ENCODE data around the gene MNDA. TPM values are rescaled to one million over a fixed set of nuclear protein-coding genes. Genes with fewer than 3 reads are reported as not detected.
A peak's percentile ranks its signal among the peaks of the same experiment; 100 is the strongest.

Gene MNDA
- total and polyA plus RNA-seq, 4 experiments from 2014 or later, result 0.29 to 0.57 (median 0.53) TPM

GRCh38 chr1:158818560-158818959 lies 12.6 kb upstream of the MNDA start:
- no peaks in the 10 kb centered on the region for H3K36me3 Mint-ChIP-seq
- ChIA-PET CTCF (ENCODE audit: partially characterized antibody) (interaction anchor here (0.8 to 1.0 kb wide), 2 partner anchors 24 to 110 kb away, joined by 3 read pairs; no protein-coding TSS in a partner anchor), POLR2A (ENCODE audit: partially characterized antibody) (no interaction called here)
- DNase-seq, result no peak
- Histone ChIP-seq H3K36me3 (ENCODE audit: insufficient read depth, low read length) (no peaks in the 10 kb centered on the region), H3K9me3 (ENCODE audit: control insufficient read depth in 1 of 2, low read length in 2 of 2) (no peaks in the 10 kb centered on the region), H3K4me3 (ENCODE audit: low read length in 2 of 2) (no peak overlapping the region), H3K27ac (ENCODE audit: low read depth, low read length) (no peak overlapping the region), H3K27me3 (ENCODE audit: insufficient read depth, low read length) (no peaks in the 10 kb centered on the region), H3K4me1 (ENCODE audit: insufficient read depth, low read length) (peaks cover 27% of the 10 kb centered on the region)
- intact Hi-C loops (cut with micrococcal nuclease), result no loop called here
- peak overlapping the region in 2 of 8 donors; percentile 0 to 16 for H3K4me3 Mint-ChIP-seq
- no peaks in the 10 kb centered on the region for H3K27me3 Mint-ChIP-seq
- H3K9me3 Mint-ChIP-seq, result no peaks in the 10 kb centered on the region
- H3K27ac Mint-ChIP-seq, result peak overlapping the region in 4 of 7 donors; percentile 9 to 92 (median 31)
- peaks cover 19 to 28% (median 25%) of the 10 kb centered on the region in 4 donors for H3K4me1 Mint-ChIP-seq

GRCh38 chr1:158818975-158819431 lies 12.1 kb upstream of the MNDA start:
- Histone ChIP-seq H3K4me1 (ENCODE audit: insufficient read depth, low read length) (peaks cover 27% of the 10 kb centered on the region), H3K27me3 (ENCODE audit: insufficient read depth, low read length) (no peaks in the 10 kb centered on the region), H3K36me3 (ENCODE audit: insufficient read depth, low read length) (no peaks in the 10 kb centered on the region), H3K27ac (ENCODE audit: low read depth, low read length) (no peak overlapping the region), H3K9me3 (ENCODE audit: control insufficient read depth in 1 of 2, low read length in 2 of 2) (no peaks in the 10 kb centered on the region), H3K4me3 (ENCODE audit: low read length in 2 of 2) (no peak overlapping the region)
- DNase-seq, result no peak
- H3K4me1 Mint-ChIP-seq, result peaks cover 19 to 28% (median 25%) of the 10 kb centered on the region in 4 donors
- H3K27ac Mint-ChIP-seq, result peak overlapping the region; percentile 27 to 92 (median 70)
- no peaks in the 10 kb centered on the region for H3K9me3 Mint-ChIP-seq
- no peaks in the 10 kb centered on the region for H3K27me3 Mint-ChIP-seq
- H3K4me3 Mint-ChIP-seq, result peak overlapping the region in 4 of 8 donors; percentile 29 to 77 (median 52)
- intact Hi-C loops (cut with micrococcal nuclease), result no loop called here
- CTCF ChIA-PET (ENCODE audit: partially characterized antibody), result interaction anchor here (0.8 to 1.0 kb wide), 2 partner anchors 24 to 110 kb away, joined by 3 read pairs; no protein-coding TSS in a partner anchor
- no peaks in the 10 kb centered on the region for H3K36me3 Mint-ChIP-seq
- POLR2A ChIA-PET (ENCODE audit: partially characterized antibody), result interaction anchor here (1.0 to 1.1 kb wide), 2 partner anchors 112 to 115 kb away, joined by 3 to 4 read pairs; partner anchors contain the start of gene PYHIN1

GRCh38 chr1:158819461-158820443 lies 11.4 kb upstream of the MNDA start:
- Mint-ChIP-seq H3K4me1 (peaks cover 19 to 28% (median 25%) of the 10 kb centered on the region in 4 donors), H3K36me3 (no peaks in the 10 kb centered on the region), H3K4me3 (peak overlapping the region in 7 of 8 donors; percentile 17 to 77 (median 56)), H3K9me3 (no peaks in the 10 kb centered on the region), H3K27me3 (no peaks in the 10 kb centered on the region), H3K27ac (peak overlapping the region; percentile 43 to 92 (median 82))
- POLR2A ChIA-PET (ENCODE audit: partially characterized antibody), result interaction anchor here (1.0 to 1.1 kb wide), 2 partner anchors 112 to 114 kb away, joined by 3 to 4 read pairs; partner anchors contain the start of gene PYHIN1
- Histone ChIP-seq H3K4me1 (ENCODE audit: insufficient read depth, low read length) (peaks cover 27% of the 10 kb centered on the region), H3K27me3 (ENCODE audit: insufficient read depth, low read length) (no peaks in the 10 kb centered on the region), H3K36me3 (ENCODE audit: insufficient read depth, low read length) (no peaks in the 10 kb centered on the region), H3K4me3 (ENCODE audit: low read length in 2 of 2) (no peak overlapping the region), H3K9me3 (ENCODE audit: control insufficient read depth in 1 of 2, low read length in 2 of 2) (no peaks in the 10 kb centered on the region), H3K27ac (ENCODE audit: low read depth, low read length) (no peak overlapping the region)
- CTCF ChIA-PET (ENCODE audit: partially characterized antibody), result interaction anchor here (0.8 to 1.0 kb wide), 2 partner anchors 25 to 109 kb away, joined by 3 read pairs; no protein-coding TSS in a partner anchor
- DNase-seq, result peak; percentile 5 to 41 (median 13)
- intact Hi-C loops (cut with micrococcal nuclease), result no loop called here

- Histone ChIP-seq H3K4me1 (ENCODE audit: insufficient read depth, low read length) (peaks cover 27% of the 10 kb centered on the region), H3K36me3 (ENCODE audit: insufficient read depth, low read length) (no peaks in the 10 kb centered on the region), H3K27ac (ENCODE audit: low read depth, low read length) (no peak overlapping the region), H3K4me3 (ENCODE audit: low read length in 2 of 2) (no peak overlapping the region), H3K9me3 (ENCODE audit: control insufficient read depth in 1 of 2, low read length in 2 of 2) (no peaks in the 10 kb centered on the region), H3K27me3 (ENCODE audit: insufficient read depth, low read length) (no peaks in the 10 kb centered on the region)
- H3K36me3 Mint-ChIP-seq, result no peaks in the 10 kb centered on the region
- peaks cover 0 to 2% (median 0%) of the 10 kb centered on the region in 8 donors for H3K9me3 Mint-ChIP-seq
- peaks cover 19 to 28% (median 25%) of the 10 kb centered on the region in 4 donors for H3K4me1 Mint-ChIP-seq
- POLR2A ChIA-PET (ENCODE audit: partially characterized antibody), result no interaction called here
- no peak overlapping the region for H3K4me3 Mint-ChIP-seq
- no peak overlapping the region for H3K27ac Mint-ChIP-seq
- DNase-seq, result no peak
- intact Hi-C loops (cut with micrococcal nuclease), result no loop called here
- CTCF ChIA-PET (ENCODE audit: partially characterized antibody), result no interaction called here
- H3K27me3 Mint-ChIP-seq, result no peaks in the 10 kb centered on the region
Observed at GRCh38 chr1:158821723-158822122, 9.4 kb upstream of the MNDA start.

GRCh38 chr1:158830074-158830677 lies 975 bp upstream of the MNDA start:
- ChIA-PET CTCF (ENCODE audit: partially characterized antibody) (no interaction called here), POLR2A (ENCODE audit: partially characterized antibody) (no interaction called here)
- no peak overlapping the region for H3K4me3 ChIP-seq (ENCODE audit: low read length in 2 of 2)
- no peak overlapping the region for H3K27ac Mint-ChIP-seq
- H3K36me3 Mint-ChIP-seq, result peaks cover 1 to 11% of the 10 kb centered on the region in 2 donors
- intact Hi-C loops (cut with micrococcal nuclease), result no loop called here
- H3K36me3 ChIP-seq (ENCODE audit: insufficient read depth, low read length), result no peaks in the 10 kb centered on the region
- no peaks in the 10 kb centered on the region for H3K9me3 ChIP-seq (ENCODE audit: control insufficient read depth in 1 of 2, low read length in 2 of 2)
- H3K4me1 Mint-ChIP-seq, result peaks cover 0 to 7% (median 6%) of the 10 kb centered on the region in 4 donors
- no peaks in the 10 kb centered on the region for H3K4me1 ChIP-seq (ENCODE audit: insufficient read depth, low read length)
- H3K27me3 ChIP-seq (ENCODE audit: insufficient read depth, low read length), result no peaks in the 10 kb centered on the region
- H3K27me3 Mint-ChIP-seq, result no peaks in the 10 kb centered on the region
- H3K27ac ChIP-seq (ENCODE audit: low read depth, low read length), result no peak overlapping the region
- H3K4me3 Mint-ChIP-seq, result no peak overlapping the region
- no peak for DNase-seq
- H3K9me3 Mint-ChIP-seq, result peaks cover 0 to 32% (median 23%) of the 10 kb centered on the region in 8 donors

GRCh38 chr1:158833264-158833663 lies 2.1 kb downstream of the MNDA start:
- Mint-ChIP-seq H3K4me1 (peaks cover 0 to 7% (median 6%) of the 10 kb centered on the region in 4 donors), H3K27ac (no peak overlapping the region), H3K36me3 (peaks cover 1 to 11% of the 10 kb centered on the region in 2 donors), H3K9me3 (peaks cover 0 to 22% (median 15%) of the 10 kb centered on the region in 8 donors), H3K27me3 (no peaks in the 10 kb centered on the region), H3K4me3 (no peak overlapping the region)
- intact Hi-C loops (cut with micrococcal nuclease), result no loop called here
- no peak for DNase-seq
- H3K4me1 ChIP-seq (ENCODE audit: insufficient read depth, low read length), result no peaks in the 10 kb centered on the region
- H3K4me3 ChIP-seq (ENCODE audit: low read length in 2 of 2), result no peak overlapping the region
- no peaks in the 10 kb centered on the region for H3K9me3 ChIP-seq (ENCODE audit: control insufficient read depth in 1 of 2, low read length in 2 of 2)
- H3K36me3 ChIP-seq (ENCODE audit: insufficient read depth, low read length), result no peaks in the 10 kb centered on the region
- ChIA-PET POLR2A (ENCODE audit: partially characterized antibody) (no interaction called here), CTCF (ENCODE audit: partially characterized antibody) (no interaction called here)
- no peaks in the 10 kb centered on the region for H3K27me3 ChIP-seq (ENCODE audit: insufficient read depth, low read length)
- no peak overlapping the region for H3K27ac ChIP-seq (ENCODE audit: low read depth, low read length)

GRCh38 chr1:158836038-158836437 lies 4.9 kb downstream of the MNDA start:
- H3K36me3 Mint-ChIP-seq, result peaks cover 0 to 12% of the 10 kb centered on the region in 2 donors
- no peaks in the 10 kb centered on the region for H3K36me3 ChIP-seq (ENCODE audit: insufficient read depth, low read length)
- CTCF ChIA-PET (ENCODE audit: partially characterized antibody), result no interaction called here
- no peak overlapping the region for H3K27ac ChIP-seq (ENCODE audit: low read depth, low read length)
- H3K27me3 ChIP-seq (ENCODE audit: insufficient read depth, low read length), result no peaks in the 10 kb centered on the region
- POLR2A ChIA-PET (ENCODE audit: partially characterized antibody), result no interaction called here
- no peak overlapping the region for H3K4me3 Mint-ChIP-seq
- peaks cover 0 to 1% (median 0%) of the 10 kb centered on the region in 4 donors for H3K4me1 Mint-ChIP-seq
- no peak overlapping the region for H3K27ac Mint-ChIP-seq
- no peaks in the 10 kb centered on the region for H3K9me3 ChIP-seq (ENCODE audit: control insufficient read depth in 1 of 2, low read length in 2 of 2)
- peaks cover 0 to 18% (median 11%) of the 10 kb centered on the region in 8 donors for H3K9me3 Mint-ChIP-seq
- H3K27me3 Mint-ChIP-seq, result peaks cover 0 to 4% of the 10 kb centered on the region in 2 donors
- no peak for DNase-seq
- intact Hi-C loops (cut with micrococcal nuclease), result no loop called here
- H3K4me3 ChIP-seq (ENCODE audit: low read length in 2 of 2), result no peak overlapping the region
- H3K4me1 ChIP-seq (ENCODE audit: insufficient read depth, low read length), result no peaks in the 10 kb centered on the region
